ENCODE data around the gene HMOX2. TPM values are rescaled to one million over a fixed set of nuclear protein-coding genes. Genes with fewer than 3 reads are reported as not detected.
A peak's percentile ranks its signal among the peaks of the same experiment; 100 is the strongest.

HMOX2 gene
- total and polyA plus RNA-seq, 2 experiments from 2014 or later = 61.5 to 101 TPM

DNA sequence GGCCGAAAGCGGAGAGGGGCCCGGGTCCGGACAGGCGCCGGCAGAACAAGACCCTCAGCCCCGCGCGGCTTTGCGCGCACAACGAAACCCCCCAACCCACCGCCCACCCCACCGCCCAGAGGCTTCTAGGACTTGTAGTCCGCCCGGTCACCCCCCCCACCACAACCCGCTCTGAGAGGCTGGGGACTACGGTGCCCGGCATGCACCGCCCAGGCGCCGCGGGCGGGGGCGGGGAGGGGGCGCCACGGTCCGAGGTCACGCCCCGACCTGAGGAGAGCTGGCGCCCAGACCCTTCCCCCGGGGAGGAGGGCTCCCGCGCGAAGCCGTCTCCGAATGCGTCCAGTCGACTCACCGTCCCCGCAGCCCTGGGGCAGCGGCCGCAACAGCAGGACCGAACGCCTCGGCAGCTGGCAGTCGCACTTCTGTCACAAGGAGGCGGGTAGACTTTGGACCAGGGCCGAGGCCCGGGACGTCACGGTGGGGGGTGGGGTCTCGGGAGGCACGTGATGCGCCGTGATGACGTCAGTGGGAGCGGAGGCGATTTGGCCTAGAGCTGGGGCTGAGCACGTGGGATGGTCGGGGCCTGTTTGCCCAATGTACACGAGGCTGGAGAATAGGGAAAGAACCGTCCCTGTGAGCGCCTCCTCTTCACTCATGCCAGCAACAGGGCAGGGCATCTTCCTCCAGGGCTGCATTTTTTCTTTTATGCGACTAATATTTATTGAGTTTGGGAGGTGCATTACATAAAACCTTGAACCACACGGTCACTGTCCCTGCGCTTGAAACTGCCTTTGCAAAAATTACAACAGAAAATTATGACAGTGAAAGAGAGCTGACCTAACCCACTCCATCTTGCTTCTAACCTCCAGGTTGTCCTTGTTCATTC, 62.4 kb downstream of the HMOX2 start, which contains the start of gene CDIP1:
CDIP1 (minus strand) TSS at position 424 of the 886 bp plus-strand sequence. CDS start 24,643 bp downstream, outside the sequence.
- Histone ChIP-seq H3K27ac (peak within 1 kb of the TSS; percentile 86), H3K36me3 (no peaks in the 10 kb centered on the region), H3K4me1 (ENCODE audit: low read depth) (no peaks in the 10 kb centered on the region), H3K9me3 (ENCODE audit: low read depth) (no peaks in the 10 kb centered on the region), H3K27me3 (no peaks in the 10 kb centered on the region), H3K4me3 (peak within 1 kb of the TSS; percentile 89)
- peak; percentile 95 to 98 for DNase-seq (ENCODE audit: low read depth in 1 of 2, low spot score in 1 of 2)
- TF ChIP-seq, protein P1, sequence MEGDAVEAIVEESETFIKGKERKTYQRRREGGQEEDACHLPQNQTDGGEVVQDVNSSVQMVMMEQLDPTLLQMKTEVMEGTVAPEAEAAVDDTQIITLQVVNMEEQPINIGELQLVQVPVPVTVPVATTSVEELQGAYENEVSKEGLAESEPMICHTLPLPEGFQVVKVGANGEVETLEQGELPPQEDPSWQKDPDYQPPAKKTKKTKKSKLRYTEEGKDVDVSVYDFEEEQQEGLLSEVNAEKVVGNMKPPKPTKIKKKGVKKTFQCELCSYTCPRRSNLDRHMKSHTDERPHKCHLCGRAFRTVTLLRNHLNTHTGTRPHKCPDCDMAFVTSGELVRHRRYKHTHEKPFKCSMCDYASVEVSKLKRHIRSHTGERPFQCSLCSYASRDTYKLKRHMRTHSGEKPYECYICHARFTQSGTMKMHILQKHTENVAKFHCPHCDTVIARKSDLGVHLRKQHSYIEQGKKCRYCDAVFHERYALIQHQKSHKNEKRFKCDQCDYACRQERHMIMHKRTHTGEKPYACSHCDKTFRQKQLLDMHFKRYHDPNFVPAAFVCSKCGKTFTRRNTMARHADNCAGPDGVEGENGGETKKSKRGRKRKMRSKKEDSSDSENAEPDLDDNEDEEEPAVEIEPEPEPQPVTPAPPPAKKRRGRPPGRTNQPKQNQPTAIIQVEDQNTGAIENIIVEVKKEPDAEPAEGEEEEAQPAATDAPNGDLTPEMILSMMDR (IDR thresholded peaks at IDR 0.05; ENCODE audit: low read depth, low read length) = peak; percentile 6

GRCh38 chr16:4539716-4540284, 63.6 kb downstream of the HMOX2 start:
- Histone ChIP-seq H3K27ac (no peak overlapping the region), H3K9me3 (ENCODE audit: low read depth) (no peaks in the 10 kb centered on the region), H3K27me3 (no peaks in the 10 kb centered on the region), H3K4me1 (ENCODE audit: low read depth) (no peaks in the 10 kb centered on the region), H3K4me3 (no peak overlapping the region), H3K36me3 (no peaks in the 10 kb centered on the region)
- no peak for DNase-seq (ENCODE audit: low read depth in 1 of 2, low spot score in 1 of 2)
- TF ChIP-seq, protein P1 (IDR thresholded peaks at IDR 0.05; ENCODE audit: low read depth, low read length) = no peak

- TF ChIP-seq, protein P1 (IDR thresholded peaks at IDR 0.05; ENCODE audit: low read depth, low read length) = no peak
- Histone ChIP-seq H3K27me3 (no peaks in the 10 kb centered on the region), H3K27ac (no peak overlapping the region), H3K9me3 (ENCODE audit: low read depth) (no peaks in the 10 kb centered on the region), H3K4me1 (ENCODE audit: low read depth) (no peaks in the 10 kb centered on the region), H3K4me3 (no peak overlapping the region), H3K36me3 (no peaks in the 10 kb centered on the region)
- no peak for DNase-seq (ENCODE audit: low read depth in 1 of 2, low spot score in 1 of 2)
Observed at GRCh38 chr16:4544473-4544872, 68.3 kb downstream of the HMOX2 start.

- Histone ChIP-seq H3K27me3 (no peaks in the 10 kb centered on the region), H3K4me1 (ENCODE audit: low read depth) (no peaks in the 10 kb centered on the region), H3K27ac (no peak overlapping the region), H3K36me3 (no peaks in the 10 kb centered on the region), H3K4me3 (no peak overlapping the region), H3K9me3 (ENCODE audit: low read depth) (no peaks in the 10 kb centered on the region)
- TF ChIP-seq, protein P1 (IDR thresholded peaks at IDR 0.05; ENCODE audit: low read depth, low read length) = no peak
- no peak for DNase-seq (ENCODE audit: low read depth in 1 of 2, low spot score in 1 of 2)
Observed at GRCh38 chr16:4548124-4548523, 71.9 kb downstream of the HMOX2 start.

GRCh38 chr16:4550591-4550990, 74.4 kb downstream of the HMOX2 start:
- Histone ChIP-seq H3K9me3 (ENCODE audit: low read depth) (no peaks in the 10 kb centered on the region), H3K27ac (no peak overlapping the region)
- TF ChIP-seq, protein P1 (IDR thresholded peaks at IDR 0.05; ENCODE audit: low read depth, low read length) = no peak

More at GRCh38 chr16:4550591-4550990, 74.4 kb downstream of the HMOX2 start:
- Histone ChIP-seq H3K4me3 (no peak overlapping the region), H3K36me3 (no peaks in the 10 kb centered on the region), H3K4me1 (ENCODE audit: low read depth) (no peaks in the 10 kb centered on the region), H3K27me3 (no peaks in the 10 kb centered on the region)
- DNase-seq (ENCODE audit: low read depth in 1 of 2, low spot score in 1 of 2) = peak in 1 of 2 donors; percentile 22

Data from cardiac muscle cell (in vitro differentiated cells and primary cell).